22Rv1 (cell line): Measurements from ENCODE around the gene TPI1.

Experiments
- CTCF ChIP-seq: fragments of 450-650 bp; IDR thresholded peaks from 2 replicates; pipeline ENCODE4 v1.5.1; 2017; ENCODE audit warnings: mild to moderate bottlenecking
- ZFX ChIP-seq: fragments of 450-650 bp; IDR thresholded peaks from 2 replicates; pipeline ENCODE4 v1.6.1; 2017; ENCODE audit warnings: antibody characterized with exemption, borderline replicate concordance

GRCh38 chr12:6845395-6845794 lies 21.9 kb upstream of the TPI1 start:
- TF ChIP-seq CTCF (no peak), ZFX (no peak)
